Gastrocnemius medialis (tissue), 4 donors: ENCODE results near the gene DYRK1A. TPM values are rescaled to one million over a fixed set of nuclear protein-coding genes. Genes with fewer than 3 reads are reported as not detected.

Experiments
- ATAC-seq, 2 donors: fragments of 150-250 bp; one replicate each; pipeline ENCODE4 v1.9.1; 2016
- DNase-seq, 2 donors: peaks; one replicate each; pipeline ENCODE4 v3.0.0-alpha.2; 2019
- H3K27ac ChIP-seq, 4 donors: fragments of 200-600 bp; sonication (generic); 1 replicate in 1 of 4; 2 replicates in 3 of 4; pipeline ENCODE4 v1.5.1; 2016 to 2018; ENCODE audit warnings: mild to moderate bottlenecking in 2 of 4, moderate library complexity in 1 of 4
- H3K27me3 ChIP-seq, 3 donors: fragments of 200-600 bp; sonication (generic) in 2 of 3; 1 replicate in 1 of 3; 2 replicates in 2 of 3; pipeline versions ENCODE4 v1.5.1 to v1.6.0; 2016 to 2019; ENCODE audit warnings: mild to moderate bottlenecking in 1 of 3, moderate library complexity in 1 of 3
- H3K36me3 ChIP-seq, 2 donors: fragments of 200-600 bp; sonication (generic) in 1 of 2; one replicate each; pipeline ENCODE4 v1.5.1; 2017 to 2018
- H3K4me1 ChIP-seq, 2 donors: fragments of 200-600 bp; sonication (generic) in 1 of 2; one replicate each; pipeline ENCODE4 v1.5.1; 2016 to 2017; ENCODE audit warnings: mild to moderate bottlenecking in 2 of 2
- H3K4me3 ChIP-seq, 4 donors: fragments of 200-600 bp; sonication (generic) in 3 of 4; 1 replicate in 1 of 4; 2 replicates in 3 of 4; pipeline ENCODE4 v1.5.1; 2016 to 2019; ENCODE audit warnings: mild to moderate bottlenecking in 2 of 4
- H3K9me3 ChIP-seq, 3 donors: fragments of 200-600 bp; sonication (generic) in 2 of 3; 1 replicate in 1 of 3; 2 replicates in 2 of 3; pipeline ENCODE4 v1.5.1; 2016 to 2019
- POLR2A ChIP-seq, 2 donors: fragments of 450-650 bp; IDR thresholded peaks; one replicate each; pipeline ENCODE4 v1.6.1; 2017; ENCODE audit warnings: antibody characterized with exemption in 2 of 2, mild to moderate bottlenecking in 2 of 2, moderate library complexity in 2 of 2
- in situ Hi-C, 4 donors: fragments of 200-750 bp; cut with MboI; loops; one replicate each; pipeline versions ENCODE4 v1.15.0 to v1.8.0; 2017; ENCODE audit warnings: low sequenced_read_pairs in 4 of 4
- intact Hi-C: fragments of 100-400 bp; cut with DNase I; formaldehyde crosslinking; loops from one replicate; pipeline ENCODE4 v1.15.1; 2023; ENCODE audit warnings: low total_unique reads
- total RNA-seq, 4 donors: library from RNA; depleted of rRNA; stranded (reverse); fragments of >200 nt; gene quantifications; one replicate each; pipeline versions ENCODE4 v1.1.0 to v1.2.3, GENCODE V29; 2016
- TF ChIP-seq, protein P1 (sequence below), 5 experiments: fragments of 450-650 bp in 3 of 5; fragments of 200-600 bp in 2 of 5; sonication (generic) in 2 of 5; IDR thresholded peaks in 4 of 5; conservative IDR thresholded peaks in 1 of 5; 1 replicate in 4 of 5; 2 replicates in 1 of 5; pipeline ENCODE4 v1.5.1; 2016 to 2019; ENCODE audit warnings: antibody characterized with exemption in 5 of 5, mild to moderate bottlenecking in 3 of 5, moderate library complexity in 3 of 5

The DYRK1A gene
- total RNA-seq, 4 donors from 2014 or later = 81.0 to 115 (median 95.3) TPM

DNA sequence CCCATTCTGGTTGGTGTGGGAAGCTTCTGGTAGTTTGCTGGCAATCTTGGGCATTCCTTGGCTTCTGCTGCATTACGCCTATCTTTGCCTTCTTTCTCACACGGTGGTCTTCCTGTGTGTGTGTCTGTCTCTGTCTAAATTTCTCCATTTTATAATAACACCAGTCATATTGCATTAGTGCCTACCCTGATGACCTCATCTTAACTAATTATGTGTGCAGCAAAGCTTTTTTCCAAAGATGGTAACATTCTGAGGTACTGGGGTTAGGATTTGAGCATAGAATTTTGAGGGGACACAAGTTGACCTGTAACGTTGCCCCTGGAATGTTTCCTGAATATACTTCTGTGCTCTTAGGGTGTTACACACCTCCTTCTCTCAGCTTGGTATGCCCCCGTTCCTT, 77.1 kb downstream of the DYRK1A start:
- TF ChIP-seq, protein P1, sequence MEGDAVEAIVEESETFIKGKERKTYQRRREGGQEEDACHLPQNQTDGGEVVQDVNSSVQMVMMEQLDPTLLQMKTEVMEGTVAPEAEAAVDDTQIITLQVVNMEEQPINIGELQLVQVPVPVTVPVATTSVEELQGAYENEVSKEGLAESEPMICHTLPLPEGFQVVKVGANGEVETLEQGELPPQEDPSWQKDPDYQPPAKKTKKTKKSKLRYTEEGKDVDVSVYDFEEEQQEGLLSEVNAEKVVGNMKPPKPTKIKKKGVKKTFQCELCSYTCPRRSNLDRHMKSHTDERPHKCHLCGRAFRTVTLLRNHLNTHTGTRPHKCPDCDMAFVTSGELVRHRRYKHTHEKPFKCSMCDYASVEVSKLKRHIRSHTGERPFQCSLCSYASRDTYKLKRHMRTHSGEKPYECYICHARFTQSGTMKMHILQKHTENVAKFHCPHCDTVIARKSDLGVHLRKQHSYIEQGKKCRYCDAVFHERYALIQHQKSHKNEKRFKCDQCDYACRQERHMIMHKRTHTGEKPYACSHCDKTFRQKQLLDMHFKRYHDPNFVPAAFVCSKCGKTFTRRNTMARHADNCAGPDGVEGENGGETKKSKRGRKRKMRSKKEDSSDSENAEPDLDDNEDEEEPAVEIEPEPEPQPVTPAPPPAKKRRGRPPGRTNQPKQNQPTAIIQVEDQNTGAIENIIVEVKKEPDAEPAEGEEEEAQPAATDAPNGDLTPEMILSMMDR (IDR thresholded peaks at IDR 0.05 in 4 of 5, conservative IDR thresholded peaks at IDR 0.05 in 1 of 5) = no peak
- no peak for TF ChIP-seq POLR2A (IDR thresholded peaks at IDR 0.05)
- ATAC-seq = no peak
- peaks cover 82 to 83% of the 10 kb centered on the region in 2 donors for H3K4me1 ChIP-seq
- intact Hi-C loops (no loop called here), in situ Hi-C loops (no loop called here)
- H3K4me3 ChIP-seq = no peak overlapping the region
- no peaks in the 10 kb centered on the region for H3K27me3 ChIP-seq
- H3K9me3 ChIP-seq = no peaks in the 10 kb centered on the region
- H3K27ac ChIP-seq = peak overlapping the region in 1 of 4 donors; percentile 1
- no peaks in the 10 kb centered on the region for H3K36me3 ChIP-seq
- DNase-seq = no peak

GRCh38 chr21:37445228-37445627, 78.7 kb downstream of the DYRK1A start:
- intact Hi-C loops (no loop called here), in situ Hi-C loops (no loop called here)
- ATAC-seq = no peak
- H3K9me3 ChIP-seq = no peaks in the 10 kb centered on the region
- H3K27ac ChIP-seq = peak overlapping the region in 2 of 4 donors; percentile 23 to 39
- peaks cover 81 to 88% of the 10 kb centered on the region in 2 donors for H3K4me1 ChIP-seq
- H3K36me3 ChIP-seq = no peaks in the 10 kb centered on the region
- no peaks in the 10 kb centered on the region for H3K27me3 ChIP-seq
- TF ChIP-seq, protein P1 (IDR thresholded peaks at IDR 0.05 in 4 of 5, conservative IDR thresholded peaks at IDR 0.05 in 1 of 5) = no peak
- TF ChIP-seq POLR2A (IDR thresholded peaks at IDR 0.05) = no peak
- no peak overlapping the region for H3K4me3 ChIP-seq
- no peak for DNase-seq

DNA sequence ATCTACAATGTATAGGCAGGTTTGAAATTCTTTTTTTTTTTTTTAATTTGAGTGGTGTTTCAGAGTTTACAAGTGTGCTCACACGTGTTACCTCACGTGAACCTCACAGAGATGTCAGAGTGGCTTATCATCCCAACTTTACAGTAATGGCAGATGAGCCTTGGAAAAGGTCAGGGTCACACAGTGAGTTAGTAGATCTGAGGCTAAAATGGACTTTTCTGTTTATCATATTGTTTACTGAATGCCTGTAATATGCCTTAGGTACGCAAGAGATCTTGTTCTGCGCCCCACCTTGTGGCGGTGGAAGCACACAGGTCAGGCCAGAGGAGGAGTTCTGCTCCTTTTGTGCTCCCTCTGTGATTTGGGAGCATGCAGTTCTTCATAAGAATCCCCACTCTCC, 80.0 kb downstream of the DYRK1A start:
- DNase-seq (no peak), ATAC-seq (no peak)
- H3K4me3 ChIP-seq = no peak overlapping the region
- no peaks in the 10 kb centered on the region for H3K36me3 ChIP-seq
- TF ChIP-seq, protein P1 (IDR thresholded peaks at IDR 0.05 in 4 of 5, conservative IDR thresholded peaks at IDR 0.05 in 1 of 5) = no peak
- TF ChIP-seq POLR2A (IDR thresholded peaks at IDR 0.05) = no peak
- in situ Hi-C loops (no loop called here), intact Hi-C loops (no loop called here)
- H3K9me3 ChIP-seq = no peaks in the 10 kb centered on the region
- H3K27me3 ChIP-seq = no peaks in the 10 kb centered on the region
- H3K4me1 ChIP-seq = peaks cover 88 to 93% of the 10 kb centered on the region in 2 donors
- H3K27ac ChIP-seq = peak overlapping the region; percentile 0 to 40 (median 10)

DNA sequence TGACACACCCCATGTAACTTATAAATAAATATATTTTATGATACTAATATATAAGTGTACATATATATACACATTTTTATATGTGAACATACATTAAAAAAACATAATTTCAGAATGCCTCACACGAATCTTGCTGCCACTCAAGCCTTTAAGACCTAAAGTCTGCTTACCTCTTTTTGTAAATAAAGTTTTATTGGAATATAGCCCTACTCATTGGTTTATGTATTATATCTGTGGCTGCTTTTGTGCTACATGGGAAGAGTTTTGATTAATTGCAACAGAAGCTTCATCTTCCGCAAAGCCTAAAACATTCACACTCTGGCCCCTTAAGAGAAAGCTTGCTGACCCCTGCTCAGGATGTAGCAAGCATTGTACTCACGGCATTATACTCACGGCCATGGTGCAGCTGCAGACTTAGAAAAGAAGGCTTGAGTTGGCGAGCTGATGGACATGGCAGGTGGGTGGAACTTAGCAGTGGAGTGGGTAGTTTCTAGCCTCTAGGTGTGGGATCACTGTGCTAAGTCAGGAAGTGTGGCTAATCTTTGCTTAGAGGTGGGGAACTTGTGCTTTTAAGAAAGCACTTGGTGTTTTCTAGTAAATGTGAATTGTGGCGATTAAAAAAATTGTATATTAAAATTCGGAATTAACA, 80.8 kb downstream of the DYRK1A start:
- Histone ChIP-seq H3K27me3 (no peaks in the 10 kb centered on the region), H3K4me3 (no peak overlapping the region), H3K36me3 (no peaks in the 10 kb centered on the region), H3K9me3 (no peaks in the 10 kb centered on the region), H3K27ac (peak overlapping the region in 2 of 4 donors; percentile 14 to 40), H3K4me1 (peaks cover 88 to 93% of the 10 kb centered on the region in 2 donors)
- in situ Hi-C loops (no loop called here), intact Hi-C loops (no loop called here)
- no peak for ATAC-seq
- DNase-seq = no peak
- TF ChIP-seq, protein P1 (IDR thresholded peaks at IDR 0.05 in 4 of 5, conservative IDR thresholded peaks at IDR 0.05 in 1 of 5) = no peak
- no peak for TF ChIP-seq POLR2A (IDR thresholded peaks at IDR 0.05)
